Measurements from ENCODE around the gene SPAG5. TPM values are rescaled to one million over a fixed set of nuclear protein-coding genes. Genes with fewer than 3 reads are reported as not detected.

SPAG5 gene
- total and polyA plus RNA-seq, 9 of the 15 experiments (the other 6 are each of a cell fraction or from before 2014, with no cell fraction given): 94.4 to 286 (median 151) TPM

DNA sequence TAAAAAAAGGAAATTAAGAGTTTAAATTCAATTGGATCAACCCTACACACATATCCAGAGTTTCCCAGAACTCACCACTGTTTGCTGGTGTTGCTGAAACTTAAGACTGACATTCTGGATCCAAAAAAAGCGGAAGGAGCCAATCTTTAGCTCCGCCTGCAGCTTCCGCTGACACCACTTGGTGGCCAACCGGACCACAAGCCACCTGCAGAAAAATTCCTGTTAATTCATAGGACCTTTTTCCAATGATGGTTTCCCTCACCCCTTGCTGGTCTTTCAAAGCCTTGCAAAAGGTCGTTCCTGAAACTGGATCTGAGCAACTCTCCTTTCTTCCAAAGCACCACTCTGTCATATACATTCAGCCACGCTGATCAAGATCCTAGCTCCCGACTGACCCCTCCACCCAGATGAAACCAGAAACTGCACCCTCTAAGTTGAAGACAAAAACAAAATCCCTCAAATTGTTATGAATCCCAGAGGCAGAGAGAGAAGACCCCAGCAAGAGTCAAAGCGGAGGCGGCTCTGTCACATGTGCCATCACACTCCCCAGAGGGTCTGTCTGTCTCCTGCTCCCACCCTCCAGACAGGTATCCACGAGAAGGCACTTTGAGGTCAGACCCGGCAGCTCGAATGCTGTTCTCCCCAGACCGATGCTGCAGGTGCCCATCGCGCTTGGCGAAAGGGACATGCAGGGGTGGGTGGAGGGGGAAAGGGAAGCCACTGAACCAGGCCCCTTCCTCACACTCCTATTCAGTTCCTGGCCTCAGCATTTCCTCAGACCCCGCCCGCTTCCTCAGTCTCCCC is 45.4 kb upstream of the SPAG5 start (continued):
- TF ChIP-seq ZNF696 (CRISPR knock-in tag; conservative IDR thresholded peaks at IDR 0.05) (no peak), CHD4 (IDR thresholded peaks at IDR 0.05; ENCODE audit: insufficient read depth, insufficient replicate concordance, low read depth, low read length, poor library complexity, severe bottlenecking) (no peak), NONO (IDR thresholded peaks at IDR 0.05; ENCODE audit: low read depth in 2 of 2, low read length in 1 of 2) (0 out of 4 replicates have a peak, but pooled peaks of 1 of the 2 experiments have one; percentile 11), ELF1 (tag; IDR thresholded peaks at IDR 0.05) (peak; percentile 70), EP400 (IDR thresholded peaks at IDR 0.05) (peak; percentile 64), ZNF830 (CRISPR knock-in tag; IDR thresholded peaks at IDR 0.05) (no peak), MEIS2 (IDR thresholded peaks at IDR 0.05; ENCODE audit: partially characterized antibody) (peak; percentile 6), CHCHD3 (CRISPR knock-in tag; IDR thresholded peaks at IDR 0.05) (no peak), LARP7 (IDR thresholded peaks at IDR 0.05) (no peak), TFAM (CRISPR knock-in tag; conservative IDR thresholded peaks at IDR 0.05) (no peak), MYC (IDR thresholded peaks at IDR 0.05; ENCODE audit: low read depth, low read length) (peak; percentile 51), MYC (CRISPR knock-in tag; IDR thresholded peaks at IDR 0.05; ENCODE audit: borderline replicate concordance, low read depth) (no peak), PATZ1 (CRISPR knock-in tag; IDR thresholded peaks at IDR 0.05; ENCODE audit: borderline replicate concordance) (no peak), NEUROD1 (IDR thresholded peaks at IDR 0.05; ENCODE audit: borderline replicate concordance, low read depth, low read length, partially characterized antibody) (no peak), RBM39 (optimal IDR thresholded peaks at IDR 0.05; ENCODE audit: low read depth, low read length) (peak; percentile 26), NR2C2 (CRISPR knock-in tag; IDR thresholded peaks at IDR 0.05) (no peak), NR2C2 (tag; IDR thresholded peaks at IDR 0.05) (no peak), KDM4B (IDR thresholded peaks at IDR 0.05; ENCODE audit: borderline replicate concordance in 2 of 2, low read depth in 1 of 2) (no peak), KDM2B (CRISPR knock-in tag; IDR thresholded peaks at IDR 0.05) (0 out of 2 replicates have a peak, but pooled peaks have one; percentile 13)
- TF ChIP-seq, protein P1, sequence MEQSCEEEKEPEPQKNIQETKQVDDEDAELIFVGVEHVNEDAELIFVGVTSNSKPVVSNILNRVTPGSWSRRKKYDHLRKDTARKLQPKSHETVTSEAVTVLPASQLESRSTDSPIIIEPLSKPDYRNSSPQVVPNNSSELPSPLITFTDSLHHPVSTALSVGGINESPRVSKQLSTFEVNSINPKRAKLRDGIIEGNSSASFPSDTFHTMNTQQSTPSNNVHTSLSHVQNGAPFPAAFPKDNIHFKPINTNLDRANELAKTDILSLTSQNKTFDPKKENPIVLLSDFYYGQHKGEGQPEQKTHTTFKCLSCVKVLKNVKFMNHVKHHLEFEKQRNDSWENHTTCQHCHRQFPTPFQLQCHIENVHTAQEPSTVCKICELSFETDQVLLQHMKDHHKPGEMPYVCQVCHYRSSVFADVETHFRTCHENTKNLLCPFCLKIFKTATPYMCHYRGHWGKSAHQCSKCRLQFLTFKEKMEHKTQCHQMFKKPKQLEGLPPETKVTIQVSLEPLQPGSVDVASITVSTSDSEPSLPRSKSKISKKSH (CRISPR knock-in tag; IDR thresholded peaks at IDR 0.05): no peak
- TF ChIP-seq, protein P2, sequence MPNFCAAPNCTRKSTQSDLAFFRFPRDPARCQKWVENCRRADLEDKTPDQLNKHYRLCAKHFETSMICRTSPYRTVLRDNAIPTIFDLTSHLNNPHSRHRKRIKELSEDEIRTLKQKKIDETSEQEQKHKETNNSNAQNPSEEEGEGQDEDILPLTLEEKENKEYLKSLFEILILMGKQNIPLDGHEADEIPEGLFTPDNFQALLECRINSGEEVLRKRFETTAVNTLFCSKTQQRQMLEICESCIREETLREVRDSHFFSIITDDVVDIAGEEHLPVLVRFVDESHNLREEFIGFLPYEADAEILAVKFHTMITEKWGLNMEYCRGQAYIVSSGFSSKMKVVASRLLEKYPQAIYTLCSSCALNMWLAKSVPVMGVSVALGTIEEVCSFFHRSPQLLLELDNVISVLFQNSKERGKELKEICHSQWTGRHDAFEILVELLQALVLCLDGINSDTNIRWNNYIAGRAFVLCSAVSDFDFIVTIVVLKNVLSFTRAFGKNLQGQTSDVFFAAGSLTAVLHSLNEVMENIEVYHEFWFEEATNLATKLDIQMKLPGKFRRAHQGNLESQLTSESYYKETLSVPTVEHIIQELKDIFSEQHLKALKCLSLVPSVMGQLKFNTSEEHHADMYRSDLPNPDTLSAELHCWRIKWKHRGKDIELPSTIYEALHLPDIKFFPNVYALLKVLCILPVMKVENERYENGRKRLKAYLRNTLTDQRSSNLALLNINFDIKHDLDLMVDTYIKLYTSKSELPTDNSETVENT (CRISPR knock-in tag; IDR thresholded peaks at IDR 0.05): 0 out of 2 replicates have a peak, but pooled peaks have one; percentile 25

All from K562 (cell line).